HepG2 (cell line): Measurements from ENCODE around the gene RPL21. TPM values are rescaled to one million over a fixed set of nuclear protein-coding genes. Genes with fewer than 3 reads are reported as not detected.
A peak's percentile ranks its signal among the peaks of the same experiment; 100 is the strongest.

Source experiments
- ATAC-seq: fragments of 200-7000 bp; cut with Tn5 transposase; 3 replicates; pipeline ENCODE4 v1.9.1; 2020; ENCODE audit warnings: mild to moderate bottlenecking, moderate library complexity
- BruUV-seq: library from RNA; stranded (reverse); fragments of 400-500 nt; replicated peaks from 2 replicates; lab custom pipeline; 2021; lab: Mats Ljungman, UMichigan
- CTCF ChIA-PET: fragments of 300-600 bp; formaldehyde crosslinking; extraction: SDS; loops from one replicate; lab custom pipeline; 2021; ENCODE audit warnings: low total read pairs, inconsistent platforms, low intra/inter-chr PET ratio; lab: Yijun Ruan, JAX
- POLR2A ChIA-PET: fragments of 350-600 bp; sonication (Branson Sonifier 250); formaldehyde crosslinking; loops from one replicate; lab custom pipeline; 2020; ENCODE audit warnings: antibody characterized with exemption, inconsistent platforms; lab: Yijun Ruan, JAX
- DNase-seq: peaks from one replicate; pipeline ENCODE4 v3.0.0-alpha.2; 2015; ENCODE audit warnings: low spot score
- FAIRE-seq: peaks from 3 replicates; lab custom pipeline; 2011; peaks lifted over from hg19 to GRCh38; lab: Jason Lieb, UNC
- H2AFZ ChIP-seq: one replicate; pipeline ENCODE4 v1.6.1; 2011; ENCODE audit warnings: low read length, inconsistent platforms
- H3K27ac ChIP-seq: fragments of 300-600 bp; 3 replicates; pipeline ENCODE4 v1.8.0; 2011; ENCODE audit warnings: mixed run types, mild to moderate bottlenecking, mixed read lengths, low read length, inconsistent platforms; ENCODE audit not compliant: insufficient read depth; ENCODE audit errors: extremely low read length
- H3K27me3 ChIP-seq, 2 experiments: fragments of 200-600 bp in 1 of 2; 2 replicates in 1 of 2; 3 replicates in 1 of 2; pipeline versions ENCODE4 v1.6.0 to v1.8.0; 2011; ENCODE audit warnings: low read length in 2 of 2, mild to moderate bottlenecking in 2 of 2, moderate library complexity in 2 of 2, inconsistent platforms in 1 of 2; ENCODE audit not compliant: insufficient read depth in 2 of 2, control insufficient read depth in 1 of 2
- H3K36me3 ChIP-seq, 2 experiments: fragments of 200-600 bp in 1 of 2; replicated peaks in 1 of 2; 2 replicates in 1 of 2; 3 replicates in 1 of 2; pipeline versions ENCODE4 v1.5.1 to v1.8.0; 2011; ENCODE audit warnings: low read length in 2 of 2, inconsistent platforms in 1 of 2; ENCODE audit not compliant: insufficient read depth in 2 of 2, control insufficient read depth in 1 of 2
- H3K4me1 ChIP-seq: 2 replicates; pipeline ENCODE4 v1.5.1; 2012; ENCODE audit warnings: low read length, inconsistent platforms; ENCODE audit not compliant: insufficient read depth
- H3K4me2 ChIP-seq: 2 replicates; pipeline ENCODE4 v1.6.0; 2011; ENCODE audit warnings: low read depth, low read length, inconsistent platforms
- H3K4me3 ChIP-seq, 3 experiments: fragments of 200-600 bp in 1 of 3; sonication (generic), shearing (Covaris generic) in 1 of 3; replicated peaks in 1 of 3; 2 replicates each; pipeline ENCODE4 v1.5.1; 2011 to 2016; ENCODE audit warnings: low read length in 3 of 3, inconsistent platforms in 2 of 3, low read depth in 2 of 3, mild to moderate bottlenecking in 2 of 3, control low read depth in 1 of 3, mixed read lengths in 1 of 3; ENCODE audit not compliant: insufficient read depth in 1 of 3
- H3K79me2 ChIP-seq: one replicate; pipeline ENCODE4 v1.6.1; 2011; ENCODE audit warnings: low read length, inconsistent platforms; ENCODE audit not compliant: insufficient read depth
- H3K9ac ChIP-seq: 2 replicates; pipeline ENCODE4 v1.6.0; 2011; ENCODE audit warnings: mild to moderate bottlenecking, low read depth, low read length, inconsistent platforms; ENCODE audit not compliant: insufficient read depth
- H3K9me3 ChIP-seq: 2 replicates; pipeline ENCODE4 v1.5.1; 2012; ENCODE audit warnings: mild to moderate bottlenecking, low read length
- H4K20me1 ChIP-seq: 2 replicates; pipeline ENCODE4 v1.6.0; 2011; ENCODE audit warnings: inconsistent platforms, mild to moderate bottlenecking, low read length, moderate library complexity; ENCODE audit not compliant: insufficient read depth
- EEA1 ChIP-seq: sonication (generic); formaldehyde crosslinking; IDR thresholded peaks from 2 replicates; pipeline ENCODE4 v1.5.1; 2020; ENCODE audit warnings: mild to moderate bottlenecking, missing genetic modification reagents, borderline replicate concordance
- GABPA ChIP-seq, 2 experiments: IDR thresholded peaks; 2 replicates each; pipeline ENCODE4 v1.6.1; 2011 to 2016; ENCODE audit warnings: low read depth in 2 of 2, low read length in 1 of 2, missing biosample characterization in 1 of 2, missing genetic modification characterization in 1 of 2
- HCFC1 ChIP-seq: fragments of 150-350 bp; IDR thresholded peaks from 2 replicates; pipeline ENCODE4 v1.6.1; 2014; ENCODE audit warnings: low read depth, low read length
- HIVEP1 ChIP-seq: sonication (generic); formaldehyde crosslinking; IDR thresholded peaks from 2 replicates; pipeline ENCODE4 v1.4.0; 2020; ENCODE audit warnings: mild to moderate bottlenecking, missing genetic modification reagents
- MAFG ChIP-seq: sonication (generic); formaldehyde crosslinking; IDR thresholded peaks from 2 replicates; pipeline ENCODE4 v1.5.1; 2020; ENCODE audit warnings: mild to moderate bottlenecking, missing genetic modification reagents
- NFIC ChIP-seq: IDR thresholded peaks from 2 replicates; pipeline ENCODE4 v1.6.1; 2012; ENCODE audit warnings: mild to moderate bottlenecking, low read length, inconsistent platforms
- NFRKB ChIP-seq: fragments of 450-650 bp; IDR thresholded peaks from 2 replicates; pipeline ENCODE4 v1.6.1; 2017
- RFXANK ChIP-seq: IDR thresholded peaks from 2 replicates; pipeline ENCODE4 v1.6.1; 2016
- ZC3H4 ChIP-seq: sonication (generic); formaldehyde crosslinking; IDR thresholded peaks from 2 replicates; pipeline ENCODE4 v1.4.0; 2020; ENCODE audit warnings: missing genetic modification reagents, borderline replicate concordance
- ZNF546 ChIP-seq: sonication (generic); formaldehyde crosslinking; conservative IDR thresholded peaks from 2 replicates; pipeline ENCODE4 v1.8.1; 2023; ENCODE audit warnings: mild to moderate bottlenecking, missing genetic modification reagents
- ZSCAN22 ChIP-seq: sonication (generic); formaldehyde crosslinking; IDR thresholded peaks from 2 replicates; pipeline ENCODE4 v1.4.0; 2020; ENCODE audit warnings: mild to moderate bottlenecking, missing genetic modification reagents
- WGBS: methylation state at CpG from one replicate; pipeline ENCODE4 v1.1.6; 2017; ENCODE audit warnings: low lambda C conversion rate; 5-methylcytosine and 5-hydroxymethylcytosine counted together
- in situ Hi-C: cut with HindIII; loops from 2 replicates; pipeline ENCODE4 v1.10.0; 2017; ENCODE audit warnings: low pct_unique_long_range_greater_than_20kb; ENCODE audit not compliant: extremely low pct_ligation_motif_present
- intact Hi-C: fragments of 100-400 bp; cut with micrococcal nuclease; formaldehyde crosslinking; loops from one replicate; pipeline ENCODE4 v1.10.0; 2022; ENCODE audit not compliant: unreplicated experiment
- polyA plus RNA-seq, 8 experiments: library from polyadenylated mRNA; depleted of rRNA in 3 of 8; stranded (reverse) in 7 of 8; unstranded in 1 of 8; fragments of >200 nt; fragmentation: Illumina TruSeq in 4 of 8; extraction: Trizol in 4 of 8; gene quantifications; 2 replicates each; pipeline versions ENCODE4 v1.2.1 to v1.2.3, GENCODE V29; 2011 to 2016; ENCODE audit warnings: low read depth in 4 of 8, missing spikeins in 1 of 8, mixed read lengths in 1 of 8; ENCODE audit not compliant: insufficient read depth in 1 of 8
- total RNA-seq, 5 experiments: library from RNA; depleted of rRNA; stranded (reverse); fragments of >200 nt; fragmentation: Illumina TruSeq; extraction: Trizol; gene quantifications; 2 replicates each; pipeline ENCODE4 v1.2.3, GENCODE V29; 2016; ENCODE audit warnings: low read depth in 1 of 5
- TF ChIP-seq, protein P1 (sequence below): sonication (generic); formaldehyde crosslinking; IDR thresholded peaks from 2 replicates; pipeline ENCODE4 v1.5.0; 2020; ENCODE audit warnings: mild to moderate bottlenecking, missing genetic modification reagents
- TF ChIP-seq, protein P2 (sequence below): sonication (generic); formaldehyde crosslinking; IDR thresholded peaks from 2 replicates; pipeline ENCODE4 v1.9.0; 2021; ENCODE audit warnings: missing genetic modification reagents, borderline replicate concordance
- TF ChIP-seq, protein P3 (sequence below): sonication (generic); formaldehyde crosslinking; IDR thresholded peaks from 2 replicates; pipeline ENCODE4 v1.4.0; 2020; ENCODE audit warnings: mild to moderate bottlenecking, missing genetic modification reagents, borderline replicate concordance
- TF ChIP-seq, protein P4 (sequence below): IDR thresholded peaks from 2 replicates; pipeline ENCODE4 v1.6.1; 2018; ENCODE audit warnings: missing genetic modification reagents, mild to moderate bottlenecking, missing compliant biosample characterization

Gene RPL21
- total and polyA plus RNA-seq, 2 of the 13 experiments (the other 11 are each of a cell fraction or from before 2014, with no cell fraction given) = 1,234 to 1,261 TPM

DNA sequence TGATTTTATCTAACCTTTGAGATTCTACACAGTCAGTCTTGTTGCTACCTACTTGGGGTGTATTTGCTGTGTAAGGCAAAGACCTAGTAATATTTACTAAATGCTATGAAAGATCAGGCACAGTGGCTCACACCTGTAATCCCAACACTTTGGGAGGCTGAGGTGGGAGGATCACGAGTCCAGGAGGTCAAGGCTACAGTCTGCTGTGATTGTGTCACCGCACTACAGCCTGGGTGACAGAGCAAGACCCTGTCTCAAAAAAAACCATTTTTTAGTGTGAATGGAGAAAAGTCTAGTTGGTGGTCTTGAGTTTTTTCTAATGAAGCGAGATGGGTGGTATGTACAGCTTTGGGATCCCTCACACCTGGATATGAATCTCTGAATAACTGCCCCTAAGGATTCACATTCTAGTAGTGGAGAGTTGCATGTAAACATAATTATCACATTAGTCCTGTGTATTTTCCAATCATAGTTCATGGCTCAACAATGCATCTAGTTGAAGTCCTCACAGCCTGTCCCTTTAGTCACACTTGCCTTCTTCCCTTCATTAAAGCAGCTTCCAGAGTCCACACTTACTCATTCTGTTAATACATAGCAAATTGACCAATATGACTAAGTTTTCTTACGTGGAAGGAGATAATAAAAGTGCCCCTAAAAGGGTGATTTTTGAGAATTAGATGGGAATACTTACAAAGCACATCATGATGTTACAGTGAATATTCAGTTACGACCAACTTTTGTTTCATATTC lies 7.5 kb downstream of the RPL21 start:
- FAIRE-seq (no peak), DNase-seq (no peak), ATAC-seq (peak; percentile 11)
- Histone ChIP-seq H3K79me2 (peaks cover 16% of the 10 kb centered on the region), H3K36me3 (peaks cover 8 to 29% of the 10 kb centered on the region in 2 experiments), H3K27me3 (no peaks in the 10 kb centered on the region), H3K27ac (peak overlapping the region; percentile 35), H3K4me1 (peaks cover 44% of the 10 kb centered on the region), H4K20me1 (peaks cover 22% of the 10 kb centered on the region), H3K9ac (no peak overlapping the region), H2AFZ (no peak overlapping the region), H3K4me3 (no peak overlapping the region), H3K9me3 (no peaks in the 10 kb centered on the region), H3K4me2 (no peak overlapping the region)
- POLR2A ChIA-PET = interaction anchor here (3.3 kb wide), 1 partner anchor 12 kb away, joined by 10 read pairs; the partner anchor contains the start of gene RASL11A
- in situ Hi-C loops = no loop called here
- BruUV-seq = no TSS peak
- CTCF ChIA-PET = no interaction called here
- intact Hi-C loops = no loop called here
- WGBS = 87% methylated on average over 5 of the region's 5 CpGs
- TF ChIP-seq, protein P1, sequence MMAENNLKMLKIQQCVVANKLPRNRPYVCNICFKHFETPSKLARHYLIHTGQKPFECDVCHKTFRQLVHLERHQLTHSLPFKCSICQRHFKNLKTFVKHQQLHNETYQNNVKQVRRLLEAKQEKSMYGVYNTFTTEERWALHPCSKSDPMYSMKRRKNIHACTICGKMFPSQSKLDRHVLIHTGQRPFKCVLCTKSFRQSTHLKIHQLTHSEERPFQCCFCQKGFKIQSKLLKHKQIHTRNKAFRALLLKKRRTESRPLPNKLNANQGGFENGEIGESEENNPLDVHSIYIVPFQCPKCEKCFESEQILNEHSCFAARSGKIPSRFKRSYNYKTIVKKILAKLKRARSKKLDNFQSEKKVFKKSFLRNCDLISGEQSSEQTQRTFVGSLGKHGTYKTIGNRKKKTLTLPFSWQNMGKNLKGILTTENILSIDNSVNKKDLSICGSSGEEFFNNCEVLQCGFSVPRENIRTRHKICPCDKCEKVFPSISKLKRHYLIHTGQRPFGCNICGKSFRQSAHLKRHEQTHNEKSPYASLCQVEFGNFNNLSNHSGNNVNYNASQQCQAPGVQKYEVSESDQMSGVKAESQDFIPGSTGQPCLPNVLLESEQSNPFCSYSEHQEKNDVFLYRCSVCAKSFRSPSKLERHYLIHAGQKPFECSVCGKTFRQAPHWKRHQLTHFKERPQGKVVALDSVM (CRISPR knock-in tag) = peak; percentile 94
- TF ChIP-seq RFXANK (no peak), ZNF546 (CRISPR knock-in tag) (no peak), GABPA (IDR thresholded peaks at IDR 0.05; ENCODE audit: low read depth, low read length) (no peak), GABPA (CRISPR knock-in tag; IDR thresholded peaks at IDR 0.05; ENCODE audit: low read depth) (no peak), HCFC1 (no peak), EEA1 (no peak), ZSCAN22 (CRISPR knock-in tag) (no peak), NFRKB (no peak), NFIC (0 out of 2 replicates have a peak, but pooled peaks have one; percentile 10), HIVEP1 (CRISPR knock-in tag) (no peak), MAFG (CRISPR knock-in tag) (no peak), ZC3H4 (no peak)
- TF ChIP-seq, protein P2, sequence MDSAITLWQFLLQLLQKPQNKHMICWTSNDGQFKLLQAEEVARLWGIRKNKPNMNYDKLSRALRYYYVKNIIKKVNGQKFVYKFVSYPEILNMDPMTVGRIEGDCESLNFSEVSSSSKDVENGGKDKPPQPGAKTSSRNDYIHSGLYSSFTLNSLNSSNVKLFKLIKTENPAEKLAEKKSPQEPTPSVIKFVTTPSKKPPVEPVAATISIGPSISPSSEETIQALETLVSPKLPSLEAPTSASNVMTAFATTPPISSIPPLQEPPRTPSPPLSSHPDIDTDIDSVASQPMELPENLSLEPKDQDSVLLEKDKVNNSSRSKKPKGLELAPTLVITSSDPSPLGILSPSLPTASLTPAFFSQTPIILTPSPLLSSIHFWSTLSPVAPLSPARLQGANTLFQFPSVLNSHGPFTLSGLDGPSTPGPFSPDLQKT (CRISPR knock-in tag) = no peak
- TF ChIP-seq, protein P3, sequence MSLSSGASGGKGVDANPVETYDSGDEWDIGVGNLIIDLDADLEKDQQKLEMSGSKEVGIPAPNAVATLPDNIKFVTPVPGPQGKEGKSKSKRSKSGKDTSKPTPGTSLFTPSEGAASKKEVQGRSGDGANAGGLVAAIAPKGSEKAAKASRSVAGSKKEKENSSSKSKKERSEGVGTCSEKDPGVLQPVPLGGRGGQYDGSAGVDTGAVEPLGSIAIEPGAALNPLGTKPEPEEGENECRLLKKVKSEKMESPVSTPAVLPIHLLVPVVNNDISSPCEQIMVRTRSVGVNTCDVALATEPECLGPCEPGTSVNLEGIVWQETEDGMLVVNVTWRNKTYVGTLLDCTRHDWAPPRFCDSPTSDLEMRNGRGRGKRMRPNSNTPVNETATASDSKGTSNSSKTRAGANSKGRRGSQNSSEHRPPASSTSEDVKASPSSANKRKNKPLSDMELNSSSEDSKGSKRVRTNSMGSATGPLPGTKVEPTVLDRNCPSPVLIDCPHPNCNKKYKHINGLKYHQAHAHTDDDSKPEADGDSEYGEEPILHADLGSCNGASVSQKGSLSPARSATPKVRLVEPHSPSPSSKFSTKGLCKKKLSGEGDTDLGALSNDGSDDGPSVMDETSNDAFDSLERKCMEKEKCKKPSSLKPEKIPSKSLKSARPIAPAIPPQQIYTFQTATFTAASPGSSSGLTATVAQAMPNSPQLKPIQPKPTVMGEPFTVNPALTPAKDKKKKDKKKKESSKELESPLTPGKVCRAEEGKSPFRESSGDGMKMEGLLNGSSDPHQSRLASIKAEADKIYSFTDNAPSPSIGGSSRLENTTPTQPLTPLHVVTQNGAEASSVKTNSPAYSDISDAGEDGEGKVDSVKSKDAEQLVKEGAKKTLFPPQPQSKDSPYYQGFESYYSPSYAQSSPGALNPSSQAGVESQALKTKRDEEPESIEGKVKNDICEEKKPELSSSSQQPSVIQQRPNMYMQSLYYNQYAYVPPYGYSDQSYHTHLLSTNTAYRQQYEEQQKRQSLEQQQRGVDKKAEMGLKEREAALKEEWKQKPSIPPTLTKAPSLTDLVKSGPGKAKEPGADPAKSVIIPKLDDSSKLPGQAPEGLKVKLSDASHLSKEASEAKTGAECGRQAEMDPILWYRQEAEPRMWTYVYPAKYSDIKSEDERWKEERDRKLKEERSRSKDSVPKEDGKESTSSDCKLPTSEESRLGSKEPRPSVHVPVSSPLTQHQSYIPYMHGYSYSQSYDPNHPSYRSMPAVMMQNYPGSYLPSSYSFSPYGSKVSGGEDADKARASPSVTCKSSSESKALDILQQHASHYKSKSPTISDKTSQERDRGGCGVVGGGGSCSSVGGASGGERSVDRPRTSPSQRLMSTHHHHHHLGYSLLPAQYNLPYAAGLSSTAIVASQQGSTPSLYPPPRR = no peak
- TF ChIP-seq, protein P4, sequence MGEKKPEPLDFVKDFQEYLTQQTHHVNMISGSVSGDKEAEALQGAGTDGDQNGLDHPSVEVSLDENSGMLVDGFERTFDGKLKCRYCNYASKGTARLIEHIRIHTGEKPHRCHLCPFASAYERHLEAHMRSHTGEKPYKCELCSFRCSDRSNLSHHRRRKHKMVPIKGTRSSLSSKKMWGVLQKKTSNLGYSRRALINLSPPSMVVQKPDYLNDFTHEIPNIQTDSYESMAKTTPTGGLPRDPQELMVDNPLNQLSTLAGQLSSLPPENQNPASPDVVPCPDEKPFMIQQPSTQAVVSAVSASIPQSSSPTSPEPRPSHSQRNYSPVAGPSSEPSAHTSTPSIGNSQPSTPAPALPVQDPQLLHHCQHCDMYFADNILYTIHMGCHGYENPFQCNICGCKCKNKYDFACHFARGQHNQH (CRISPR knock-in tag) = no peak
